CD1c-positive myeloid dendritic cell (primary cell): ENCODE measurements around the gene CAMTA1.
"Not testable (repeated sequence)": the region's sequence is repeated elsewhere in the genome, so short reads cannot be mapped to it uniquely, and the experiment has no call there.

ENCODE experiments used
- DNase-seq: peaks from one replicate; pipeline ENCODE4 v3.0.0-alpha.2; 2016; ENCODE audit errors: extremely low spot score

Gene CAMTA1

GRCh38 chr1:6906783-6907182 is 121.5 kb downstream of the CAMTA1 start:
- DNase-seq: no peak

GRCh38 chr1:6907201-6907600 is 121.9 kb downstream of the CAMTA1 start:
- DNase-seq: no peak

GRCh38 chr1:6907676-6908434 is 122.6 kb downstream of the CAMTA1 start:
- DNase-seq: no peak

GRCh38 chr1:6909401-6909800 is 124.1 kb downstream of the CAMTA1 start:
- DNase-seq: no peak

- no peak for DNase-seq
These were observed 124.6 kb downstream of the CAMTA1 start for GRCh38 chr1:6909857-6910256.

GRCh38 chr1:6911021-6911941 is 126.0 kb downstream of the CAMTA1 start:
- DNase-seq: no peak

- no peak for DNase-seq
These were observed 126.7 kb downstream of the CAMTA1 start for GRCh38 chr1:6911974-6912373.

GRCh38 chr1:6912518-6912917 is 127.3 kb downstream of the CAMTA1 start:
- no peak for DNase-seq

GRCh38 chr1:6913086-6913485 is 127.8 kb downstream of the CAMTA1 start:
- DNase-seq: no peak

- no peak for DNase-seq
These were observed 129.5 kb downstream of the CAMTA1 start for GRCh38 chr1:6914706-6915105.

- DNase-seq: no peak
These were observed 130.8 kb downstream of the CAMTA1 start for GRCh38 chr1:6915999-6916565.

- no peak for DNase-seq
These were observed 131.8 kb downstream of the CAMTA1 start for GRCh38 chr1:6917067-6917466.

- no peak for DNase-seq
These were observed 133.1 kb downstream of the CAMTA1 start for GRCh38 chr1:6918186-6918924.

- no peak for DNase-seq
These were observed 133.8 kb downstream of the CAMTA1 start for GRCh38 chr1:6918925-6919511.

GRCh38 chr1:6921506-6921905 is 136.3 kb downstream of the CAMTA1 start:
- not testable (repeated sequence) for DNase-seq

- DNase-seq: no peak
These were observed 137.1 kb downstream of the CAMTA1 start for GRCh38 chr1:6922096-6922931.

- DNase-seq: no peak
These were observed 137.8 kb downstream of the CAMTA1 start for GRCh38 chr1:6923012-6923411.

- no peak for DNase-seq
These were observed 138.2 kb downstream of the CAMTA1 start for GRCh38 chr1:6923416-6923815.

- no peak for DNase-seq
These were observed 139.0 kb downstream of the CAMTA1 start for GRCh38 chr1:6923955-6924881.
